ENCODE measurements around the gene MYH7. TPM values are rescaled to one million over a fixed set of nuclear protein-coding genes. Genes with fewer than 3 reads are reported as not detected.
"Not testable (repeated sequence)": the region's sequence is repeated elsewhere in the genome, so short reads cannot be mapped to it uniquely, and the experiment has no call there.

Gene MYH7
- polyA plus RNA-seq, 1 experiment = not detected

DNA sequence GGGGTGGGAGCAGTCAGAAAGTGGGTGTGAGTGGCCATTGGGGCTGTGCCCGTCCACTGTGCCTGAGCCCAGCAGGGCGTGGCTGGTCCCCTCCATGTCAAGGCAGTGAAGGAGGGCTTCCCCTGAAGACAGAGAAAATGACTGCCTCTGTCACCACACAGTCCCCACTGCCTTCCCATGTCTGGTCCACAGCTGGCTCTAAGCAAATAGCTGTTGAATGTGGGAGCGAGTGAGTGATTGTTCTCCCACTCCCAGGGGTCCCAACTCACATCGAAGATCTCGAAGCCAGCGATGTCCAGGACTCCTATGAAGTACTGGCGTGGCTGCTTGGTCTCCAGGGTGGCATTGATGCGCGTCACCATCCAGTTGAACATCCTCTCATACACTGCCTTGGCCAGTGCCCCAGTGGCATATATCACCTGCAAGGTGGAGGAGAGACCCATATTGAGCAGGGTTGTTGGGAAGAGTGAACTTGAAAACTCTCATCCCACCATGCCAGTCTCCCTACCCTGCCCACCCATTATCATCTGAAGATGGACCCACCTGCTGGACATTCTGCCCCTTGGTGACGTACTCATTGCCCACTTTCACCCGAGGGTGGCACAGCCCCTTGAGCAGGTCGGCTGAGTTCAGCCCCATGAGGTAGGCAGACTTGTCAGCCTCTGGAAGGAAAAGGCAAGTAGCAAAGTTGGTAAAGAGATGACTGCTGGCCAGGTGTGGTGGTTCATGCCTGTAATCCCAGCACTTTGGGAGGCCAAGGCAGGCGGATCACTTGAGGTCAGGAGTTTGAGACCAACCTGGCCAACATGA is 6.6 kb downstream of the MYH7 start:
- peaks cover 5% of the 10 kb centered on the region for H3K27me3 ChIP-seq (ENCODE audit: control insufficient read depth, insufficient read depth, low read length)
- ChIA-PET CTCF (no interaction called here), POLR2A (no interaction called here)
- no peak overlapping the region for H3K27ac ChIP-seq (ENCODE audit: low read depth, low read length)
- TF ChIP-seq, protein P1, sequence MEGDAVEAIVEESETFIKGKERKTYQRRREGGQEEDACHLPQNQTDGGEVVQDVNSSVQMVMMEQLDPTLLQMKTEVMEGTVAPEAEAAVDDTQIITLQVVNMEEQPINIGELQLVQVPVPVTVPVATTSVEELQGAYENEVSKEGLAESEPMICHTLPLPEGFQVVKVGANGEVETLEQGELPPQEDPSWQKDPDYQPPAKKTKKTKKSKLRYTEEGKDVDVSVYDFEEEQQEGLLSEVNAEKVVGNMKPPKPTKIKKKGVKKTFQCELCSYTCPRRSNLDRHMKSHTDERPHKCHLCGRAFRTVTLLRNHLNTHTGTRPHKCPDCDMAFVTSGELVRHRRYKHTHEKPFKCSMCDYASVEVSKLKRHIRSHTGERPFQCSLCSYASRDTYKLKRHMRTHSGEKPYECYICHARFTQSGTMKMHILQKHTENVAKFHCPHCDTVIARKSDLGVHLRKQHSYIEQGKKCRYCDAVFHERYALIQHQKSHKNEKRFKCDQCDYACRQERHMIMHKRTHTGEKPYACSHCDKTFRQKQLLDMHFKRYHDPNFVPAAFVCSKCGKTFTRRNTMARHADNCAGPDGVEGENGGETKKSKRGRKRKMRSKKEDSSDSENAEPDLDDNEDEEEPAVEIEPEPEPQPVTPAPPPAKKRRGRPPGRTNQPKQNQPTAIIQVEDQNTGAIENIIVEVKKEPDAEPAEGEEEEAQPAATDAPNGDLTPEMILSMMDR (IDR thresholded peaks at IDR 0.05; ENCODE audit: low read depth, low read length) = no peak
- no peaks in the 10 kb centered on the region for H3K9me3 ChIP-seq (ENCODE audit: control insufficient read depth, insufficient read depth, low read length)
- DNase-seq (ENCODE audit: low read depth, low spot score) = no peak
- no peak overlapping the region for H3K4me3 ChIP-seq (ENCODE audit: low read depth, low read length)

DNA sequence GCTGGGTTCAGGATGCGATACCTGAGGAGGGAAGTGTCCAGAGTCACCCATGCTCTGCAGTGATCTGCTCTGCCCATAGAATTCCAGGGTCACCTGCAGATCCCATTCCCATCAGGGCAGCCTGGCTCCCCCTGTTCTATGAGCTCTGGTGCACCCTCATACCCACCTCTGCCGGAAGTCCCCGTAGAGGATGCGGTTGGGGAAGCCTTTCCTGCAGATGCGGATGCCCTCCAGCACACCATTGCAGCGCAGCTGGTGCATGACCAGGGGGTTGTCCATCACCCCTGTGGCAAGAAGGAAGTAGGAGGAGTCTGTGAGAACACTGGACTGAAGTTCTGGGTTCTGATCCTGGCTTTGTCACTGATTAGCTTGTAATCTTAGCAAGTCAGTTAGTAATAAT is 9.7 kb downstream of the MYH7 start:
- H3K27ac ChIP-seq (ENCODE audit: low read depth, low read length); DNase-seq (ENCODE audit: low read depth, low spot score); POLR2A ChIA-PET; H3K27me3 ChIP-seq (ENCODE audit: control insufficient read depth, insufficient read depth, low read length); CTCF ChIA-PET; H3K4me3 ChIP-seq (ENCODE audit: low read depth, low read length); H3K9me3 ChIP-seq (ENCODE audit: control insufficient read depth, insufficient read depth, low read length): not testable (repeated sequence)

DNA sequence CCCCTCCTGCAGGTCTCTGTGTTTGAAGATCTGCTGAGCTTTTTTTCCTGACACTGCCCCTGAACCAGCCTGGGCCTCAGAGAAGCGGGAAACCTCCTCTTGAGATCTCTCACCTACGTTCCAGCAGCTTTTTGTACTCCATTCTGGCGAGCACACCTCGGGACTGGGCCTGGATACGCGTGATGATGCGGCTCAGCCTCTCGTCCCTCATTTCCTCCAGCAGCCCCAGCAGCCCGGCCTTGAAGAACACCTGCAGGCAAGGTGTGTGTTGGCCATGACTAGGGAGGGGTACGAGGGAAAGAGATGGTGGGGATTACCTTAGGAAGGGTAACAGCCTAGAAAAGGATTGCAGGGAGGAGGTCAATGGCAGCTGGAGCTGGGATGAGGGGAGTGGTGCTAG is 10.3 kb downstream of the MYH7 start:
- Histone ChIP-seq H3K9me3 (ENCODE audit: control insufficient read depth, insufficient read depth, low read length) (no peaks in the 10 kb centered on the region), H3K4me3 (ENCODE audit: low read depth, low read length) (no peak overlapping the region), H3K27ac (ENCODE audit: low read depth, low read length) (no peak overlapping the region), H3K27me3 (ENCODE audit: control insufficient read depth, insufficient read depth, low read length) (peaks cover 13% of the 10 kb centered on the region)
- DNase-seq (ENCODE audit: low read depth, low spot score) = no peak
- TF ChIP-seq, protein P1 (IDR thresholded peaks at IDR 0.05; ENCODE audit: low read depth, low read length) = no peak
- CTCF ChIA-PET = interaction anchor here (0.6 kb wide), 1 partner anchor 586 kb away, joined by 7 read pairs; no protein-coding TSS in a partner anchor
- POLR2A ChIA-PET = no interaction called here

DNA sequence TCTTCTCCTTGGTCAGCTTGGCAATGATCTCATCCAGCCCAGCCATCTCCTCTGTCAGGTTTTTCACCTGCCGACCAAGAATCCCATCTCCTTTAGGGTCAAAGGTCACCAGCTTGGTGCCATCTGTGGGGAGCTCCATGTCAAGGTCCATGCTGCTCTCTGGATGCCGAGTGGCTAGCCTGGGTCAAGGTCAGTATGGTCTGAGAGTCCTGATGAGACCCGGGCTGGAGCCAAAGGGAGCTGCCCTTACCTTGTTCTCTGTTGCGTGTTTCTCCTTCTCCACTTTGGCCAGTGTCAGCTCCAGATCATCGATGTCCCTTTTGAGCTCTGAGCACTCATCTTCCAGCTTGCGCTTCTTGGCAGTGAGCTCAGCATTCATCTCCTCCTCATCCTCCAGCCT is 11.8 kb downstream of the MYH7 start:
- no peak for DNase-seq (ENCODE audit: low read depth, low spot score)
- ChIA-PET POLR2A (no interaction called here), CTCF (no interaction called here)
- peaks cover 18% of the 10 kb centered on the region for H3K27me3 ChIP-seq (ENCODE audit: control insufficient read depth, insufficient read depth, low read length)
- no peak overlapping the region for H3K27ac ChIP-seq (ENCODE audit: low read depth, low read length)
- TF ChIP-seq, protein P1 (IDR thresholded peaks at IDR 0.05; ENCODE audit: low read depth, low read length) = no peak
- H3K4me3 ChIP-seq (ENCODE audit: low read depth, low read length) = no peak overlapping the region
- H3K9me3 ChIP-seq (ENCODE audit: control insufficient read depth, insufficient read depth, low read length) = no peaks in the 10 kb centered on the region

DNA sequence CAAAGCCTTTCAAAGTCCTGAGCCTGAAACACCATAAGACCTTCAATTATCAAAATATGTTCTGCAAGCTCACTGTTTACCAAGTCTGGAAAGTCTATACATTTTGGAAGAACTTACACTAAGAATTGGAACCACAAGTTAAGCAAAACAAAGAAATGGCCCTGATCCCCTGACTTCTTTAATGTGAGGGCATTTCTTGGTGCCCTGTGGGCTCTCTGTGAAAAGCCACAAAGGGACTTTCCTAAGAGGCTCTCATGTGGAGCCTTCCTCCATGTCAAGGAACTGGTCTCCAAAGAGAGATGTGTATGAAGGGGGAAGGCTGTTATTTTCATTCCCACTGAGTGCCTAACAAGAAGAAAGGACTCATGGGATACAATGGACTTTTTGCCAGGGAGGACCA is 13.9 kb downstream of the MYH7 start:
- TF ChIP-seq, protein P1 (IDR thresholded peaks at IDR 0.05; ENCODE audit: low read depth, low read length) = no peak
- no peaks in the 10 kb centered on the region for H3K9me3 ChIP-seq (ENCODE audit: control insufficient read depth, insufficient read depth, low read length)
- no peak overlapping the region for H3K27ac ChIP-seq (ENCODE audit: low read depth, low read length)
- DNase-seq (ENCODE audit: low read depth, low spot score) = no peak
- H3K27me3 ChIP-seq (ENCODE audit: control insufficient read depth, insufficient read depth, low read length) = peaks cover 18% of the 10 kb centered on the region
- no peak overlapping the region for H3K4me3 ChIP-seq (ENCODE audit: low read depth, low read length)
- CTCF ChIA-PET = interaction anchor here (1.0 to 1.9 kb wide), 2 partner anchors 42 to 508 kb away, joined by 3 to 6 read pairs; no protein-coding TSS in a partner anchor
- POLR2A ChIA-PET = no interaction called here

DNA sequence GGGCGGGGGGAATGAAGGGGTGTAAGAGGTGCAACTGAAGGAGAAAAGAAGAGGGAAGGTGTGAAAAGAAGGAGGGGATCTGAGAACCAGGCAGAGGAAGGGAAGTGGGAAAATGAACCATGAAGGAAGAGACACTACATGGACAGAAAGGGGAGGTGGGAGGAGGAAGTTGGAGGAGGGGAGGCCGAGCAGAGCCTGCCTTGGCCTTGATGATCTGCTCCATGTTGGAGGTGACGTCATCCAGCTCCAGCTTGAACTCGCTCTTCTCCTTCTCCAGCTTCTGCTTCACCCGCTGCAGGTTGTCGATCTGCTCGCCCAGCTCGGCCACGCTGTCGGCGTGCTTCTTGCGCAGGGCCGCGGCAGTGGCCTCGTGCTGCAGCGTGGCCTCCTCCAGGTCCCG is 15.8 kb downstream of the MYH7 start:
- H3K27ac ChIP-seq (ENCODE audit: low read depth, low read length); DNase-seq (ENCODE audit: low read depth, low spot score); POLR2A ChIA-PET; H3K9me3 ChIP-seq (ENCODE audit: control insufficient read depth, insufficient read depth, low read length); H3K4me3 ChIP-seq (ENCODE audit: low read depth, low read length): not testable (repeated sequence)
- H3K27me3 ChIP-seq (ENCODE audit: control insufficient read depth, insufficient read depth, low read length) = peaks cover 18% of the 10 kb centered on the region
- CTCF ChIA-PET = interaction anchor here (1.9 kb wide), 1 partner anchor 40 kb away, joined by 6 read pairs; no protein-coding TSS in a partner anchor

All from AG04450 (cell line).